Measurements from ENCODE around the gene CEACAM16.
"Not testable (repeated sequence)": the region's sequence is repeated elsewhere in the genome, so short reads cannot be mapped to it uniquely, and the experiment has no call there.

CEACAM16 gene

DNA sequence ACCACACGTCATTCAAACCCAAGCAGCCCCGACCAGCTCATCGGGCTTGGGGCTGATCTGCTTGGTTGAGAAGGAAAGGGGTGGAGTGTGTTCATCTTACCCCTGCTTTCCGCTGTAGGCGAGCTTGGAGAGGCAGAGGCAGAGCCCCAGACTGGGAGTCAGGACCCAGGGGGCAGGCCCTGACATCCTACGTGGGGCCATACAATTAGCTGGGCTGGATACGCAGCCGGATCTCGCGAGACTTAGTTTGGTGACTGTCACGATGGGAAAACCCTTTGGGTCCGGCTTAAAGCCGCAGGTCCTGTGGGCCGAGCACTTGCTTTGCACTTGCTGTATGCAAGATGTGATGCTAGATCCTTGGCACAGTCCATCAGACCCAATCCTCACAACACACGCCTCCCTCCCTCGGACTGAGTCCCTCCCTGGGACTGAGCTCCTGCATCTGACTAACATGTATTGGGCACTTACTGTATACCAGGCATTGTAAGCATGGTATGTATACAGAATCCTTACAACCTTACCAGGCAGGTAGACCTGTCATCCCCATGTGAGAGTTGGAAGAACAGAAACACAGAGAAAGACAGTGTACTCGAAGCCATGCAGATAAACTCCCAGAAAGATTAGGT lies 3.7 kb downstream of the CEACAM16 start:
- no peak for DNase-seq (ENCODE audit: low read depth in 2 of 3, low spot score in 2 of 3)

DNA sequence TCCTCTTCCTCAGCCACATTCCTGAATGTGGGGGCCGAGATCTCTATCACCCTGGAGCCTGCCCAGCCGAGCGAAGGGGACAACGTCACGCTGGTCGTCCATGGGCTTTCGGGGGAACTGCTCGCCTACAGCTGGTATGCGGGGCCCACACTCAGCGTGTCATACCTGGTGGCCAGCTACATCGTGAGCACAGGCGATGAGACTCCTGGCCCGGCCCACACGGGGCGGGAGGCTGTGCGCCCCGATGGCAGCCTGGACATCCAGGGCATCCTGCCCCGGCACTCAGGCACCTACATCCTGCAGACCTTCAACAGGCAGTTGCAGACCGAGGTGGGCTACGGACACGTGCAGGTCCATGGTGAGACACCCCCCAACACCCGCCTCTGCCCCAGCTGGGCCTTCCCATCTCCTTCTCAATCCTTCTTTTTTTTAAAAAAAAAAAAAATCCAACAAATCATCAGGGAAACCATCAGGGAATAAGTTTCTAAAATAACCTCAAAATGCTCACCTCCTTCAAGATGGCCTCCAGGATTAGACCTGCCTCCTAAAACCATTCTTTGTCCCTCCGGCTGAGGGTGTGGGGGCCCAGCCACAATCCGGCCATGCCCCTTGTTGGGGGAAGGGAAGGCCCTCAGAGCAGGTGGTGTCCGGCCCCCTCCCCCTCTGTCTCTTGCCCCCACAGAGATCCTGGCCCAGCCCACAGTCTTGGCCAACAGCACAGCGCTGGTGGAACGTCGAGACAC lies 4.6 kb downstream of the CEACAM16 start:
- DNase-seq (ENCODE audit: low read depth in 2 of 3, low spot score in 2 of 3): no peak

DNA sequence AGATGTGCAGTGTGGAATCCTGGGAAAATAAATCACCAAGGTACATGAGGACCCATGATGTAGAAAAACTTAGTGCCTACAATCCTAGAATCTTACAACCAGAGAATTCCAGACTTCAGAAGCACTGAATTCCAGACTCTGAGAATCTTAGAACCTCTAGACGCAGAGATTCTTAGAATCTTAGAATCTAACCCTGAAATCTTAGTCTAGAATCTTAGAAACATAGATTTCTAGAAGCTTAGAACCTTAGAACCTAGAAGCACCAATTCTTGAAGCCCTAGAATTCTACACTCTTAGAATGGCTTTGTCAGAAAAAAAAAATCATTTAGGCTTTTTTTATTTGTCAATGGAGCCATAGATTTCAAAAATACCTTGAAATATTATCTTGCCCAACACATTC lies 6.0 kb downstream of the CEACAM16 start:
- no peak for DNase-seq (ENCODE audit: low read depth in 2 of 3, low spot score in 2 of 3)

DNA sequence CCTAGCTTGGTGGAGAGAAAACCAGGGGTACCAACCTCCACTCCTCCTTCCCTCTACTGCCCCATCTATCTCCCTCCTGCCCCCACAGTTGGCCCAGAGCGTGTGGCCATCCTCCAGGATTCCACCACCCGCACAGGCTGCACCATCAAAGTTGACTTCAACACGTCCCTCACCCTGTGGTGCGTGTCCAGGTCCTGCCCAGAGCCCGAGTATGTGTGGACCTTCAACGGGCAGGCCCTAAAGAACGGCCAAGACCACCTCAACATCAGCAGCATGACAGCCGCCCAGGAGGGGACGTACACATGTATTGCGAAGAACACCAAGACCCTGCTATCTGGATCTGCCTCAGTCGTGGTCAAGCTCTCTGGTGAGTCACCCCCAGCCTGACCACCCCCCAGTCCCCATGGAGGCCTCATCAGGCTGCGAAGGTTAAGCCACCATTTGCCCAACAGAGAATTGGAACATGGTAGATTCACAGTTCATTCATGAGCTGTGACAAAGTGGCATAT lies 6.6 kb downstream of the CEACAM16 start:
- no peak for DNase-seq (ENCODE audit: low read depth in 2 of 3, low spot score in 2 of 3)

DNA sequence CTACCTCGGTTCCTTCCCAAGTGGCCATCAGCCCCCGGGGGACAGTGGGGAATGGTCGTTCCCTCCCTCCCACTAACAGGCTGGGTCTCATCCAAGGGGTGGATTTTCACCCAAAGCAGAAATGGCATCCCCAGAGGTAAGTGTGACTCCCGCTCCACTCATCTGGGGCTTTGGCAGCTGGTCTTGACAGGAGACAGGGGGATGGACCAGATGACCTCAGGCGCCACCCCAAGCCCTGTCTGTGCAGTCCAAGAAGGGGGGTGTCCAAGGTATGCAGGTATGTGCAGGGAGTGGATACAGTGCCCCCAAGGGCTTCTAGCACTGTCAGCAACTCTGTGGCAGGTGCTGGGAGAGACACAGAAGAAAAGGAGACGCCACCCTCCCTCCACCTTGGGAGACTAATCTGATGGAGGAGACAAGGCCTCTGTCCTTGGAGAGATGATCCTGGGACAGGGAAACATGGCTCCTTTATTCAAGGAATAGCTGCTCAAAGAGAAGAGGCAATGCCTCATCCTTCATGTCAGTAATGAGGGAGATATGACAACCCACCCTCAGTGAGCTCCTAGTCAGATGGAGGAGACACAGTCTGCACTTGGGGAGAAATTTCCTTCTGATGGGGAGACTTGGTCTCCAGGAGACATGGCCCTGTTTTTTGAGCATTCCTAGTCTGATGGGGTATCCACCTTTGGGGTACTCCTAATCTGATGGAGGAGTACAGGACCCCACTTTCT lies 7.7 kb downstream of the CEACAM16 start:
- DNase-seq (ENCODE audit: low read depth in 2 of 3, low spot score in 2 of 3): no peak

DNA sequence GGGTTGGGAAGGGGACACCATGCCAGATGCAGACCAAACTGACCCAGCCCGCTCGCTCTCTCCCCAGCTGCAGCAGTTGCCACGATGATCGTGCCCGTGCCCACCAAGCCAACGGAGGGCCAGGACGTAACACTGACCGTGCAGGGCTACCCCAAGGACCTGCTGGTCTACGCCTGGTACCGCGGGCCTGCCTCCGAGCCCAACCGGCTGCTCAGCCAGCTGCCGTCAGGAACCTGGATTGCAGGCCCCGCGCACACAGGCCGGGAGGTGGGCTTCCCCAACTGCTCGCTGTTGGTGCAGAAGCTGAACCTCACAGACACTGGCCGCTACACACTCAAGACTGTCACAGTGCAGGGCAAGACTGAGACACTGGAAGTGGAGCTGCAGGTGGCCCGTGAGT lies 8.8 kb downstream of the CEACAM16 start:
- no peak for DNase-seq (ENCODE audit: low read depth in 2 of 3, low spot score in 2 of 3)

DNA sequence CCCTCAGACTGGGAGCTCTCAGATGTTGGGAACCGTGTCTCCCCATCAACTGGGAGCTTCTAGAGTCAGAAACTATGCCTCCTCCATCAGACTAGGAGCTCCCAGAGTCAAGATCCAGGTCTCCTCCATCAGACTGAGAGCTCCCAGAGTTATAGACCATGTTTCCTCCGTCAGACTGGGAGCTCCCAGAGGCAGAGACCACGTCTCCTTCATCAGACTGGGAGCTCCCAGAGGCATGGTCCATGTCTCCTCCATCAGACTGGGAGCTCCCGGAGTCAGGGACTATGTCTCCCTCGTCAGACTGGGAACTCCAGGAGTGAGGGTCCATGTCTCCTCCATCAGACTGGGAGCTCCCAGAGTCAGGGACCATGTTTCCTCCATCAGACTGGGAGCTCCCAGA lies 10.0 kb downstream of the CEACAM16 start:
- no peak for DNase-seq (ENCODE audit: low read depth in 2 of 3, low spot score in 2 of 3)

DNA sequence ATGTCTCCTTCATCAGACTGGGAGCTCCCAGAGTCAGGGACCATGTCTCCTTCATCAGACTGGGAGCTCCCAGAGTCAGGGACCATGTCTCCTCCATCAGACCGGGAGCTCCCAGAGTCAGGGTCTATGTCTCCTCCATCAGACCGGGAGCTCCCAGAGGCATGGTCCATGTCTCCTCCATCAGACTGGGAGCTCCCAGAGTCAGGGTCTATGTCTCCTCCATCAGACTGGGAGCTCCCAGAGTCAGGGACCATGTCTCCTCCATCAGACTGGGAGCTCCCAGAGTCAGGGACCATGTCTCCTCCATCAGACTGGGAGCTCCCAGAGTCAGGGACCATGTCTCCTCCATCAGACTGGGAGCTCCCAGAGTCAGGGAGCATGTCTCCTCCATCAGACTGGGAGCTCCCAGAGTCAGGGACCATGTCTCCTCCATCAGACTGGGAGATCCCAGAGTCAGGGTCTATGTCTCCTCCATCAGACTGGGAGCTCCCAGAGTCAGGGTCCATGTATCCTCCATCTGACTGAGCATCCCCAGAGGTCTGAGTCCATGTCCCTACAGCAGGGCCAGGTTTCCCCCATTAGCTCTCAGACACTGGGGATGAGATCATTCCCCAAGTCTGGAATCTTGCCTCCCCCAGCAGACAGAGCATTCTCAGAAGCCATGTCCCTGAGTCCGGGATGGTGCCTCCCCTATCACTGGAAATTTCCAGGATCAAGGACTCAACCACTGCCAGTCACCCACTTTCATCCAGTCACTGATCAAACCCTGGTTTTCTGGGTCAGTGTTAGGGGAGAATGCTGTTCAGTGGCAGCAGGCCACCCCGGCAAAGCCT lies 10.7 kb downstream of the CEACAM16 start:
- DNase-seq (ENCODE audit: low read depth in 2 of 3, low spot score in 2 of 3): not testable (repeated sequence)

DNA sequence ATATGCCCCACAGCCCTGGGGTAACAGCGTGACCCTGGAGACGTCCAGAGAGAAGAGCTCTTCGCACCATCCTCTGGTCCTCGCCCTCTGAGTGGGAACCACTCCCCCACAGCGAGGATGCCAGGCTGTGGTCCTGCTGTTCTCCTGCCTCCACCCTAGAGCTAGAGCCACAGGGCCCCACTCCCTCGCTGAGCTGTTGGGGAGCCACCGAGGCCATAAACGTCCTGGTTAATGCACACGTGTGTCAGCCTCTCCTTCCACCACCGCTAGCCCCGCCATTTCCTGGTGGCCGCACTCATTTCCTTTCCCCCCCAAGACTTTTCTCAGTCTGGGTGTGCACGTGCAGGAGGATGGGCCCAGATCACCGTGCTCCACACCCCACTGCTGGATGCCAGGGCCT lies 11.5 kb downstream of the CEACAM16 start:
- DNase-seq (ENCODE audit: low read depth in 2 of 3, low spot score in 2 of 3): no peak

DNA sequence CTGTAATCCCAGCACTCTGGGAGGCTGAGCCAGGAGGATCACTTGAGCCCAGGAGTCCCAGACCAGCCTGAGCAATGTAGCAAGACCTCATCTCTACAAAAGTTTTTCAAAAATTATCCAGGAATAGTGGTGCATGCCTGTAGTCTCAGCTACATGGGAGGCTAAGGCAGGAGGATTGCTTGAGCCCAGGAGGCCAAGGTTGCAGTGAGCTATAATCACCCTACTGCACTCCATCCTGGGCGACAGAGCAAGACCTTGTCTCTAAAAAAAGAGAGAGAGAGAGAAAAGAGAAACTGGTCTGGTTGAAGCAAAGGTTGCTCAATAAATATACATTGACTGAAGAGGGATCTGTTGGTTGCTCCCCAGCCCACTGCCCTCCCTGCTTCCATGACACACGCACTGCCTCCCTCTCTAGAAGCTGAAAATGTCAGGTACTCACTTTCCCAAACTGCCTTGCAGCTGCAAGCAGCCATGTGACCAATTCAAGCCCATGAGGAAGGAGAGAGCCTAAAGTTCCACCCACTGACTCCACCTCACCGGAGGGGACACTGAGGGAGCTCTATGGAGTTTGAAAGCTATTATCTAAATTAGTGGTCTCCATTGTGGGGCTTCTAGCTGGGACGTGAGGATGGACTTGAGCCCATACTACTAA lies 14.0 kb downstream of the CEACAM16 start:
- DNase-seq (ENCODE audit: low read depth in 2 of 3, low spot score in 2 of 3): no peak

DNA sequence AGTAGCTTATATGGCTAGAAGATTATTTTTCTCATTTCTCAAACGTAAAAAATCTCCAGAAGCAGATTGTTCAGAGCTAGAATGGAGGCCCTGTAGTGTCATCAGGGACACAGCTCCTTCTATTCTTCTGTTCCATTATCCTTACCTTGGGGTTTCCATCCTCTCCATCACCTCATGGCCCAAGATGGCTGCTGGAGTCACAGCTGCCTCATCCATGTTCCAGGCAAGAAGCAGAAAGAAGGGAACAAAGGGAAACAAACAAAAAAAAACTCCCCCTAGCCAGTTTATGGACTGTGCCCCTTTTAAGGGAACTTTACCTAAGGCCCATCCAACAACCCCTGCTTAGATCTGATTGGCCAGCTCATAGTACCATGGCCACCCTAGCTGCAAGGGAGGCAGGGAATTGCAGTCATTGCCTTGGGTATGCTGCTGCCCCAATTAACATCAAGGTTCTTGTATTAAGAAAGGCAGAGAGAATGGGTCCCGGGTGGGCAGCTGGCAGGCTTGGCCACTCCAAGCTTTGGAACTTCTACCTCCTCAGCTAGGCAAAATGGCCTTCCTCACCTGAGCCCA lies 15.7 kb downstream of the CEACAM16 start:
- DNase-seq (ENCODE audit: low read depth in 2 of 3, low spot score in 2 of 3): no peak

DNA sequence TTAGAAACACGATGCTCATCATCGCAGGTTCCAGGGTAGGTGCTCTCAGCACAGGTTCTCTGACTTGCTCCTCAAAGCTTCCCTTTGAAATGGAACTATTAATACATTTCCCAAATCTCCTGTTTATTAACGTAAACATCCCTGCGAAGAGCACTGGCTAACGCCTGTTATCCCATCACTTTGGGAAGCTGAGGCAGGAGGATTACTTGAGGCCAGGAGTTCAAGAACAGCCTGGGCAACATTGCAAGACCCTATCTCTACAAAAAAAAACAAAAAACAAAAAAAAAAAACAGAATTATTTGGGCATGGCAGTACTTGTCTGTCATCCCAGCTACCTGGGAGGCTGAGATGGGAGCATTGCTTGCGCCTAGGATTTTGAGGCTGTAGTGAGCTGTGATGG lies 18.7 kb downstream of the CEACAM16 start:
- no peak for DNase-seq (ENCODE audit: low read depth in 2 of 3, low spot score in 2 of 3)

DNA sequence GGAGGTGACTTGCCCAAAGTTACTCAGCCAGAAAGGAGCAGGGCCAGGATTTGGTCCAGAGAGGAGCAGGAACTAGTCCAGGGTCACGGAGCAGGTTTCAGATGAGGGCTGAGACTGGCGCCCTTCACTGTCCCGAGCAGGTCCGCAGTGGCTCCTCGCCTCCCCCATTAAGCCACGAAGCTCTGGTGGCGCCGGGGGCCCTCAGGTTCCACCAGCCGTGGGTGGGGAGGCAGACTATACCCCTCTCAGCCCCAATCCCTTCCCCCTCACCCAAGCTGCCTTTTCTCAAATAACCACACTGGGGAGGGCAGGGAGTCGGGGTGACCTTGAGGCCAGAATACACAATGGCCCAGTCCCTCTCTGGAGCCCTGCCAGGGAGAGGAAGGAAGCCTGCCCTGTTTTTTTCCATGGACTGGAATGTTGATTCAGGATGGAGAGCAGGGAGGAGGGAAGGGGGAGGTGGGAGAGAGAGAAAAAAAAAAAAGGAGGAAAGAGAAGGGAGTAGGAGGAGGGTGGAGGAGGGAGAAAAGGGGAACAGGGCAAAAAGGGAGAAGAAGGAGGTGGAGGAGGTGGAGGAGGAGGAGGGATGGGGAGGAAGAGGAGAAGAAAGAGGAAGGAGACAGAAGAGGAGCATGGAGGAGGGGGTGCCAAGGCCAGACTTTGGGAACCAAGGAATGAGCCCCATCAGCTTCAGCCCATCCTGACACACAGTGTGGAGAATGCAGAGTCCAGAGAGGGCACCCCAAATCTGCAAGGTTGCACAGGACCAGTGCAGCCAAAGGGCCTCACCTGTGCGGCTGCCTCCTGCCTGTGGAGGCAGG lies 19.7 kb downstream of the CEACAM16 start:
- no peak for DNase-seq (ENCODE audit: low read depth in 2 of 3, low spot score in 2 of 3)

DNA sequence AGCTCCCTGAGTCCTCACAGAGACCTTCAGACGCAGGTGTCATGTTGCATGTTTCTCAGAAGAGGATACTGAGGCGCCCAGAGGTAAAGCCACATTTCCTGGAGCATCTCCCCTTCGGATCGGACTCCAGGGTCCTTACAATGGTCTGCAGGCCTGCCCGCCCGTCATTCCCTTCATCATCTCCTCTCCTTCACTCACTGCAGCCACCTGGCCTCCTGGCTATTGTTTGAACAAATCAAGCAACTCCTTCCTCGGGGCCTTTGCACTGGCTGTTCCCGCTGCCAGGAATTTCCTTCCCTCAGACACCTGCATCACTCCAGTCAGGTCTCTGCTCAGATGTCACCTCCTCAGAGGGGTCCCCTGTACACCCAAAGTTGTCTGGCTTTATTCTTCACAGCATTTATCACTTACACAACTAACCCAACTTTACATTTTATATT lies 20.3 kb downstream of the CEACAM16 start:
- DNase-seq (ENCODE audit: low read depth in 2 of 3, low spot score in 2 of 3): no peak

DNA sequence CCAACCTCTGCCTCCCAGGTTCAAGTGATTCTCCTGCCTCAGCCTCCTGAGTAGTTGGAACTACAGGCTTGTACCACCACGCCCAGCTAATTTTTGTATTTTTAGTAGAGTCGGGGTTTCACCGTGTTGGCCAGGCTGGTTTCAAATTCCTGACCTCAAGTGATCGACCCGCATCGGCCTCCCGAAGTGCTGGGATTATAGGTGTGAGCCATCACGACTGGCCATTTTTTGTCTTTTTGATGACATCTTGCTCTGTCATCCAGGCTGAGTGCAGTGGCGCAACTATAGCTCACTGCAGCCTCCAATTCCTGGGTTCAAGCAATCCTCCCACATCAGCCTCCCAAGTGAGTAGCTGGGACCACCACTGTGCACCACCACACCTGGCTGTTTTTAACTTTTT lies 21.4 kb downstream of the CEACAM16 start:
- DNase-seq (ENCODE audit: low read depth in 2 of 3, low spot score in 2 of 3): not testable (repeated sequence)

DNA sequence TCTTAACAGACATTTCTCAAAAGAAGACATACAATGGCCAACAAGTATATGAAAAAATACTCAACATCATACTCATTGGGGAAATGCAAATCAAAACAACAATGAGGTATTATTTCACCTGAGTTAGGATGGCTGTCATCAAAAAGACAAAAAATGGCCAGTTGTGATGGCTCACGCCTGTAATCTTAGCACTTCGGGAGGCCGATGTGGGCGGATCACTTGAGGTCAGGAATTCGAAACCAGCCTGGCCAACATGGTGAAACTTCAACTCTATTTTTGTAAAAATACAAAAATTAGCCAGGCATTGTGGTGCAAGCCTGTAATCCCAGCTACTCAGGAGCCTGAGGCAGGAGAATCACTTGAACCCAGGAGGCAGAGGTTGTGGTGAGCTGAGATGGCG lies 22.0 kb downstream of the CEACAM16 start:
- no peak for DNase-seq (ENCODE audit: low read depth in 2 of 3, low spot score in 2 of 3)

DNA sequence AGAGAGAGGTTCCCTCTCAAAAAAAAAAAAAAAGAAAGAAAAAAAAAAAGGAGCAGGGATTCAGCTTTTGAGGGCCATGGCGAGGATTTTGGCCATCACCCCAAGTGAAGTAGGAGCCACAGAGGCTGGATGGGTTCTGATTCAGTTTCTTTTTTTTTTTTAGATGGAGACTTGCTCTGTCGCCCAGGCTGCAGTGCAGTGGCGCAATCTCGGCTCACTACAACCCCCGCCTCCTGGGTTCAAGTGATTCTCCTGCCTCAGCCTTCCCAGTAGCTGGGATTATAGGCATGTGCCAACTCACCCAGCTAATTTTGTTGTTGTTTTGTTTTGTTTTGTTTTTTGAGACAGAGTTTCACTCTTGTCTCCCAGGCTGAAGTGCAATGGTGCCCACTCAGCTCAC lies 22.4 kb downstream of the CEACAM16 start:
- not testable (repeated sequence) for DNase-seq (ENCODE audit: low read depth in 2 of 3, low spot score in 2 of 3)

DNA sequence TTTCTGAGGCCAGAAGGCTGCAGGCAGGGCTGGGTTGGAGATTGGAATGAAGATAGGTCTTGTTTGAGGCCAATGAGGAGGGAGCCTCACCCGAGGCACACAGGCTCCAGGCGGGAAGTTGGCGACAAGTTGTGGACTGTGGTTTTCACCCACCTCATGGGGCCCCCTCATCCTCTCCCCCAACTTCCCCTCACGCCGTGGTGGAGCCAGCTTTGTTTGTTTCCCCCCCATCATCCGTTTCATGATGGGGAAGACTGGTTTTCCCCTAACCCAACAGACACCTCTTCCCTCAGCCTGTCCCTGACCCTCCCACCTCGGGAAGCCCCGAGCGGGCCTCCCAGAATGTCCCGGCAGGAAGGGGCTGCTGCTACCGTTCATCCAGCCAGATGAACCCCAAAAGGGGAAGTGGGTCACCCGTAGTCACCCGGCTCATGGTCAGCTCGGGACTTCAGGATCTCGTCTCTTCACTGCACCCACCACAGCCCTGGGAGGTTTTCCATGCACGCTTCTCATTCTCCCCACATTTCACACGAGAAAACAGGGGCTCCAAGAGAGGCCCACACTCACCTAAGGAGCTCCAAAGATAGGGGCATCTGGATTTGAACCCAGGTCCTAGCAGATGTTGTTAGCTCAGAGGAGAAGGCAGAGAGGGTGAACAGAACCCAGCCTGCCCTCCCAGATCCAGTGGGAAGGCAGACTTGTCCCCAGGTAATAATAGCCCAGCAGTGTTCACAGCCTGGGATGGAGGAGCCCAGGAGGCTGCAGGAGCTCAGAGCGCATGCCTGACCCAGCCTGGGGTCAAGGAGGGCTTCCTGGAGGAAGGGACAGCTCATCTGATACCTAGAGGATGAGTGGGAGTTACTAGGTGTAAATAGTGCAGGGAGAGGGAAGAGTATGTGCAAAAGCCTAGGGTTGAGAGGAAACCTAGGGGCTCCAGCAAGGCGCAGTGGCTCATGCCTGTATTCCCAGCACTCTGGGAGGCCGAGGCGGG lies 23.5 kb downstream of the CEACAM16 start:
- no peak for DNase-seq (ENCODE audit: low read depth in 2 of 3, low spot score in 2 of 3)
